PC-9 (cell line): ENCODE results near the gene FUT3.

Experiments used
- CTCF ChIP-seq: fragments of 200-600 bp; sonication (generic); conservative IDR thresholded peaks from 2 replicates; pipeline ENCODE4 v1.6.1; 2017; ENCODE audit warnings: mixed run types, antibody characterized with exemption, mild to moderate bottlenecking, moderate library complexity
- EZH2 ChIP-seq: fragments of 200-600 bp; sonication (generic); IDR thresholded peaks from 2 replicates; pipeline ENCODE4 v1.8.0; 2017; ENCODE audit warnings: antibody characterized with exemption, low read depth

- TF ChIP-seq CTCF (no peak), EZH2 (no peak)
These were observed 53.0 kb downstream of the FUT3 start for GRCh38 chr19:5798244-5798643.
